SU-DHL-6 (cell line): ENCODE results near the gene HMCN2.

Experiments used
- CTCF ChIP-seq: fragments of 200-600 bp; sonication (generic); IDR thresholded peaks from one replicate; pipeline ENCODE4 v1.5.1; 2017; ENCODE audit warnings: antibody characterized with exemption, mild to moderate bottlenecking, low read length, moderate library complexity; ENCODE audit not compliant: insufficient read depth, poor library complexity, severe bottlenecking
- EZH2phosphoT487 ChIP-seq: fragments of 200-600 bp; sonication (generic), shearing (Covaris generic); conservative IDR thresholded peaks from 2 replicates; pipeline ENCODE4 v1.6.1; 2018; ENCODE audit warnings: mild to moderate bottlenecking, antibody characterized with exemption, low read length, moderate library complexity, mixed read lengths

DNA sequence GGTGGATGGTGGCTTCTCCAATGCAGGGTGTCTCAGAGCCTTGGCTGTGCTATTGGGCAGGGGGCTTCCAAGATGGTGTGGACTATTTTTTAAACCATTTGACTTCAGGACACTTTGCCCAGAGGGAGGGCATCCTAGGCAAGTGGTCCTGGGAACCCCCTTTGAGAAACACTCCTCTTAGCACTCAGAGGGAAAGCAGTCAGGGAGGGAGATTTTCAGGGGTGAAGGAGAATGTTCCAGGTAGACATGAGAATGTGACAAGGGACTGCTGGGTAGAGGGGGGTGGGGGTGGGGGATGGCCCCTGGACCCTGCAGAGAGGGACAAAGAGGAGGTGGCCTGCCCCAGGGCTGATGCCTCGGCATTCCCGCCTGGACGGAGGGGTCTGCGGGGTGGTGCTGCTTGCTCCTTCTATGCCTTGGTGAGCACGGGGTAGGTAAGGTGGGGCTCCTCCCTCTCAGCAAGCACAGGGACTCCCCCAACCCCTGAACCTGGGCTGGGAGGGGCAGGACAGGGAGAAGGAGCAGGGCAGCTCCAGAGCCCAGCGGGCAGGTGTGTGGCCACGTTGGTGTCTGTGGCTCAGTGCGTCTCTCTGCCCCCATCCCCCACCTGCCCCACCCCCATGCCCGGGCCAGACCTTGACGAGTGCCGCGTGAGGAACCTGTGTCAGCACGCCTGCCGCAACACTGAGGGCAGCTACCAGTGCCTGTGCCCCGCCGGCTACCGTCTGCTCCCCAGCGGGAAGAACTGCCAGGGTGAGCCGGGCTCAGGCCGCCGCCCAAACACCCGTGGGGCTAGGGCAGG lies 165.4 kb downstream of the HMCN2 start:
- TF ChIP-seq EZH2phosphoT487 = no peak
- TF ChIP-seq CTCF = no peak
